ENCODE data around the gene NR2F1-AS1.

DNA sequence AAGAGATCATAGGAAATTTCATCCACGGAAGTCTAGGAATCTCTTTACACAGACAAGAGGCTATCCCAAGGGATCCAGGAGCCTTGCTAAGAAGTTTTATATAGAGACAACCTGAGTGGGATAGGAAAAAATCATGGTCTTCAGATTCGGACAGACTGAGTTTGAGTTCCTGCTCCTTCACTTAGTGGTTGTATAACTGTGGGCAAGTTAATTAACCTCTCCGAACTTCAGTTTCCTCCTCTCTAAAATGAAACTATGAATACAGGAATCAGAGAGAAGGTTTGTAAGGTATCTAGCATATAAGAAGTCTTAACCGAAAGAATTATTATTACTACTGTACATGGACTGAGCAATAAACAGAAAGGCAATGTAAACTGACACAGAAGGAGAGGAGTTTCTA lies 35.1 kb downstream of the NR2F1-AS1 start:
- TF ChIP-seq, protein P1, sequence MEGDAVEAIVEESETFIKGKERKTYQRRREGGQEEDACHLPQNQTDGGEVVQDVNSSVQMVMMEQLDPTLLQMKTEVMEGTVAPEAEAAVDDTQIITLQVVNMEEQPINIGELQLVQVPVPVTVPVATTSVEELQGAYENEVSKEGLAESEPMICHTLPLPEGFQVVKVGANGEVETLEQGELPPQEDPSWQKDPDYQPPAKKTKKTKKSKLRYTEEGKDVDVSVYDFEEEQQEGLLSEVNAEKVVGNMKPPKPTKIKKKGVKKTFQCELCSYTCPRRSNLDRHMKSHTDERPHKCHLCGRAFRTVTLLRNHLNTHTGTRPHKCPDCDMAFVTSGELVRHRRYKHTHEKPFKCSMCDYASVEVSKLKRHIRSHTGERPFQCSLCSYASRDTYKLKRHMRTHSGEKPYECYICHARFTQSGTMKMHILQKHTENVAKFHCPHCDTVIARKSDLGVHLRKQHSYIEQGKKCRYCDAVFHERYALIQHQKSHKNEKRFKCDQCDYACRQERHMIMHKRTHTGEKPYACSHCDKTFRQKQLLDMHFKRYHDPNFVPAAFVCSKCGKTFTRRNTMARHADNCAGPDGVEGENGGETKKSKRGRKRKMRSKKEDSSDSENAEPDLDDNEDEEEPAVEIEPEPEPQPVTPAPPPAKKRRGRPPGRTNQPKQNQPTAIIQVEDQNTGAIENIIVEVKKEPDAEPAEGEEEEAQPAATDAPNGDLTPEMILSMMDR (IDR thresholded peaks at IDR 0.05): no peak
- no peak for TF ChIP-seq EZH2 (IDR thresholded peaks at IDR 0.05; ENCODE audit: borderline replicate concordance, insufficient read depth, low read depth, low read length, poor library complexity, severe bottlenecking)
